ENCODE results near the gene KCNQ2. TPM values are rescaled to one million over a fixed set of nuclear protein-coding genes. Genes with fewer than 3 reads are reported as not detected.
"Not testable (repeated sequence)": the region's sequence is repeated elsewhere in the genome, so short reads cannot be mapped to it uniquely, and the experiment has no call there.

KCNQ2 gene
- total RNA-seq, 1 donor from 2014 or later = not detected

DNA sequence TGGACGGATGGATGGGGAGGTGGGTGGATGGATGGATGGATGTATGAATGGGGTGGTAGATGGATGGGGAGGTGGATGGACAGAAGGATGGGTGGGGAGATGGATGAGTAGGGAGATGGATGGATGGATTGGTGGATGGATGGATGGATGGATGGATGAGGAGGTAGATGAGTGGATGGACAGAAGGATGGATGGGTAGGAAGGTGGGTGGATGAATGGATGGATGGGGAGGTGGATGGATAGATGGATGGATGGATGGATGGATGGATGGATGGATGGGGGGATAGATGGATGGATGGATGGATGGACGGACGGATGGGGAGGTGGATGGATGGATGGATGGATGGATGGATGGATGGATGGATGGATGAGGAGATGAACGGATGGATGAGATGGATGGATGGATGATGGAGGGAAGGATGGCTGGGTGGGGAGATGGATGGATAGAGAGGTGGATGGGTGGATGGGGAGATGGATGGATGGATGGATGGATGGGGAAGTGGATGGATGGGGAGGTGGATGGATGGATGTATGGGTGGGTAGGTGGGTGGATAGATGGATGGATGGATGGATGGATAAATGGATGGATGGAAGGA, 19.3 kb upstream of the KCNQ2 start:
- ATAC-seq (no peak), DNase-seq (ENCODE audit: low spot score) (no peak)

DNA sequence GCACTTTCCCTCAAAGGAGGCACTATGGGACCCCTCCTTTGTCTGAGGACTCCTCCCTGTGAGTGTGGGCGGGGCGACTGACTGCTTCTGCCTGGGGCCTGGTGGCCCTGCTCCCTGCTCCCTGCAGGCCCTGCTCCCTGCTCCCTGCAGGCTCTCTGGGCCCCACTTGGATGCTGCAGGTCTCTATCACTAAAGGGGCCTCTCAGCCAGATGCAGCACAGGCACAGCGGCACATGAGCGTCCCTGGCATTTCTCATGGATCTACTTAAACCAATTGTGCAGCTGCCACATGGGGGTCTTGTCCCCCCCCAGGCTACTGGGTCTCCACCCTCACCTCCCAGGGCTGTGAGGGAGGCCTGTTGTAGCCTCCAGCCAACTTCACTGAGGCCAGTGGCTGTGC, 18.6 kb upstream of the KCNQ2 start:
- DNase-seq (ENCODE audit: low spot score) (no peak), ATAC-seq (no peak)

DNA sequence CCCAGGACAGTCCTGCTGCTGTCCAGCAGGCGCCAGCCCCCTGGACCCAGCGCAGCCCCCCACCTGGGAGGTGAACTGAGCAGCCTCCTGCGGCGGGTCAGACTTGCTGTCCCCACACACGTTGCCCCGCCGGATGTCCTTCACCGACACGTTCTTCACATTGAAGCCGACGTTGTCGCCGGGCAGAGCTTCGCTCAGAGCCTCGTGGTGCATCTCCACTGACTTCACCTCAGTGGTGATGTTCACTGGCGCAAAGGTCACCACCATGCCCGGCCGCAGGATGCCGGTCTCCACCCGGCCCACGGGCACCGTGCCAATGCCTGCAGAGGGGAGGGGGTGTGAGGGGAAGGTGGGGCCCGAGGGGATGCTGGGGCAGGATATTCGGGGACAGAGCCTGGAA, 18.0 kb upstream of the KCNQ2 start:
- no peak for DNase-seq (ENCODE audit: low spot score)
- no peak for ATAC-seq

DNA sequence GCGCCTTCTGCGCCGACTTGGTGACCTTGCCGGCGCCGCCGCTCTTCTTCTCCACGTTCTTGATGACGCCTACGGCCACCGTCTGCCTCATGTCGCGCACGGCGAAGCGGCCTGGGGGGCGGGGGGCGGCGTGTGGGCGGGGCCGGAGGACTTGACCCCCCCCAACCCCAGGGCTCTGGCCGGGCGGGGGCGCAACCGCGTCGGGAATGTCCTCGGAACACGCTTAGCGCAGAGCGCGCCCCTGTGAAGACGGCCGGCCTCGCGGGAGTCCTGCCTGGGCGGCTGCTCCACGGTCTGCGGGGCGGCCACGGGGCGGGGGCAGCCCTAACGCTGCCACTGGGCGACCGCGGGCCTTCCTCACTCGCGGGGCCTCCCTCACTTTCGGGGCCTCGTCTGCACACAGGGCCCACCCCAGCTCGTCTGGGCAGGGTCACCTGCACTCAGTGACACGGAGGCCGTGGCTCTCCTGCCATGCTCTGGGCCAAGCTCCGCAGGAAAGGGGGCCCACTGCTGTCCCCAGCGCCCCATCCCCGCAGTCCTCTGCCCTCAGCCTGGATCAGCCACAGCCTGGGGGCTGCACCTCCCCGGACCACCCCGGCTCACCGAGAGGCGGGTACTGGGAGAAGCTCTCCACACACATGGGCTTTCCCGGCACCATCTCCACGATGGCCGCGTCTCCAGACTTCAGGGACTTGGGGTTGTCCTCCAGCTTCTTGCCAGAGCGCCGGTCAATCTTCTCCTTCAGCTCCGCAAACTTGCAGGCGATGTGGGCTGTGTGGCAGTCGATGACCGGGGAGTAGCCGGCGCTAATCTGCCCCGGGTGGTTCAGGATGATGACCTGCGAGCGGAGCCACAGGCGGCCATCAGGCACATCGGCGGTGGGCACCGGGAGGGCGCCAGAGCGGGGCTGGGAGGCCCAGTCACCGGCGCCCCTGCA, 16.1 kb upstream of the KCNQ2 start:
- ATAC-seq (no peak), DNase-seq (ENCODE audit: low spot score) (no peak)

DNA sequence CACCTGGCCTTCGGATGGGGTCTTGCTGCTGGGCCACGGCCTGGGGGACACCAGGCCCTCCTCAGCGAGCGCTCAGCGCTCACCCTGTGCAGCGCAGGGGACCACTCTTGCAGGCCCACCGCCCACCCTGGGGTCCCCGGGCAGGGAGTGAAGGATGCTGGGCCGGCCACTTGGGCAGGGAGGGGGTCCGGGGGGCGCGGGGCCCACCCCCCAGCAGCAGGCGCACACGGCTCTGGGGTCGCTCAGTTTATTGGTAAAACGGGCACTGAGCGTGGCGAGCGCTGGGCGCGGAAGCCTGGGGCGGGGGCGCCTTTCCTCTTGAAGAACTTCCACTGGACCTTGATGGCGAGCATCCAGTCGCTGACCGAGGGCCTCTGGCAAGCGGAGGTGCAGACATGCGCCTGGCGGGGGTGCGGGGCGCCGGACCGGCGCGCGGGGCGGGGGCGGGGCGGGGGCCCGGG, 15.4 kb upstream of the KCNQ2 start:
- no peak for DNase-seq (ENCODE audit: low spot score)
- no peak for ATAC-seq

DNA sequence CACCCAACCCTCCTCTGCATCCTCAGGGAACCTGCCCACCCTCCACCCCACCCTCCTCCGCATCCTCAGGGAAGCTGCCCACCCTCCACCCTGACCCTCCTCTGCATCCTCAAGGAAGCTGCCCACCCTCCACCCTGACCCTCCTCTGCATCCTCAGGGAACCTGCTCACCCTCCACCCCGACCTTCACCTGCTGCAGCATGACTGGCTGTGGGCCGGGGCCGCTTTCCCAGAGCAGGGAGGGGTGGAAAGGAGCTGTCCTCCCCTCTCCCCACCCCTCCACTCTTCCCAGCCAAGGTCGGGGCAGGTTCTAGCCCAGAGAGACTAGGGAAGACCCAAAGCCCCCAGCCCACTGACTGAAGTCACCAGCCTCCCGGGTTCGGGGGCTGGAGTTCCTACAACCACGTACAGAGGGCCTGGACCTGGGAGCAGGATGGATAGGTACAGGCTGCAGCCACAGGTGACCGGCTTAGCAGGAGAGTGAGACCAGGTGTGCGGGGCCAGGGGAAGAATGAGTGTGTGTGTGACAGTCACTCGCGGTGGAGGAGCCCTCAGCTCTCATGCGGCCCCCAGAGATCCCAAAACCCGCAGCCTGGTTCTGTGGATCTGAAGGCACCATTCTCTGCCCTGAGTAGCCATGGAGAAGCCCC, 14.8 kb upstream of the KCNQ2 start:
- DNase-seq (ENCODE audit: low spot score) (no peak), ATAC-seq (no peak)

DNA sequence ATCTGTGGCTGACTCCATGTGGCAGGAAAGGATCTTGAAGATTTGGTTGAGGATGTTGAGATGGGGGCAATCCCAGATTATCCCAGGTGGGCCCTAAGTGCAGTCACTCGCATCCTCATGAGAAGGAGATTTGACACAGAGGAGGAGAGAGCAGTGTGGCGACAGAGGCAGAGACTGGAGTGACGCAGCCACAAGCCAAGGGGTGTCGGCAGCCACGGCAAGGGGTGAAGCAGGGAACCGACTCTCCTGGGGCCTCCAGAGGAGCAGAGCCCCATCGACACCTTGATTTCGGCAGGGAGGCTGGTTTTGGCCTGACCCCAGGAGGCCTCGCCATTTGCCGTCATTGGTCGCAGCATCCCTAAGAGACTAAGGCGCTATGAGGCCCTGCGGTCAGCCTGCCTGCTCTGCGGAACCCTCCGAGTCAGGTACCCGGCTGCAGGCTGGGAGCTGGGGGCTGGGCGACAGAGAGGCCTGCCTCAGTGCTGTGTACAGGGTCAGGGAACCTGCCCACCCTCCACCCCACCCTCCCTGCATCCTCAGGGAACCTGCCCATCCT, 13.9 kb upstream of the KCNQ2 start:
- no peak for DNase-seq (ENCODE audit: low spot score)
- ATAC-seq = no peak

DNA sequence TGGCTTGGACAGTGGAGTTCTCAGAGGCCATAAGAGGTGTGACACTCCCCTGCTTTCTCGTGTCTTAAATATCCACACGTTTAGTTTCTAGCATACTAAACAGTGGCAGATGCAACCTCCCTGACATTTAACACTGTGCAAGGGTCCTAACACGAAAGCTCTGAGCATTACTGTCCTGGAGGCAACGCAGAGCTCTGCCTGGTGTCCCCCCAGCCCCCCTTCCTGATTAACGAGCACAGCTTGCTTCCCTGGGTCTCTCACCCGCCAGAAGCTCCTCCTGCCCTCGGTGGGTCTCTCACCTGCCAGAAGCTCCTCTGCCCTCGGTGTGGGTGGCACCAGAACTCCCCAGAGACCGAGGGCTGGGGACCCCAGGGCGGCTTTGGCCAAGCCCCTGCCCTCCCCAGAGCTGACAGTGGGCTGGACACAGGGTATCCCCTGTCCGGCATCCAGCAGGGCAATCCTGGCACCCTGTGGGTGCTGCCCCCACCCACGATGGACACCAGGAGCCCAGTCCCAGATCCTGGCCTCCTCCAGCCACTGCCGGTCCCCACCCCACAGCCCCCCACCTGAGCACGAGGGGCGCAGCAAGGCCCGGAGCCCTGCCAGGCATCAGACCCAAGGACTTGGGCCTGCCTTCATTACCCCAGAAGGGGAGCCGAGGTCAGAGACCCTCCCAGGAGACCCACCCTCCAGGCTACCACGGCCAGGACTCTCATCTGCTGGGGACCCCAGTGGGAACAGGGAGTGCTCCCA, 12.4 kb upstream of the KCNQ2 start:
- ATAC-seq = no peak
- DNase-seq (ENCODE audit: low spot score) = no peak

DNA sequence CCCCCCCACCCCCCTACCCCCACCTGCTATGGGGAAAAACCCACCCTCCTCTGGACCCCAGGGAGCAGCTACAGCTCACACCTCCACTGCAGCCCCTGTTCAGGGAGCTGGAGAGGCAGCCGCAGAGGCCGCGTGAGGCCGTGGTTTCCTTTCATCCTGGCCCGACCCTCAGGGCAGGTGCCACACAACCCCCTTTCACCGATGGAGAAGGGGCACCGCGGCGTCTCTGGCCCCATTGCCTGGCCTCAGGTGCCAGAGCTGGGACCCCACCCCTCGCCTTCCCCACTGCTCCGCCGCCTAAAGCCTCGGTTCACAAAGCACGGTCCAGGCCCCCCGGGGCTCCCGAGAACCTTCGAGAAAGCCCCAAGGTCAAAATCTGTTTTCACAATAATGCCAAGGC, 11.8 kb upstream of the KCNQ2 start:
- ATAC-seq = no peak
- DNase-seq (ENCODE audit: low spot score) = no peak

DNA sequence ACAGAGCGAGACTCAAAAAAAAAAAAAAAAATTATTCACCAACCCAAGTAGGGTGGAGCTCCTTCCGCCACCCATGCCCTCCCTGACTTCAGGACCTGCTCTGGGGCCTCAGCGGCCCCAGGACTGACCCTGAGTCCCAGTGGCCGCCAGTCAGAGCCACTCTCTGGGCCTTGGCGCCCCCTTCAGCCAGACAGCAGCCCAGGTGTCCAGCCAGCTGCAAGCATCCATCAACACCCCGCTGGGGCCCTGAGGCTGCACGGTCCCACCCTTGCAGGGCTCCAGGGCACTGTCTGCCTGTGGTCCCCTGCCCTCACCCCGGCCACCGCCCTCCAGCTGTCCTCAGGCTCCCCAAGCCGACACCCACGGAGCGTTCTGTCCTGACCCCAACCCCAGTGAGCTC, 11.4 kb upstream of the KCNQ2 start:
- ATAC-seq = peak; percentile 10
- DNase-seq (ENCODE audit: low spot score) = no peak

DNA sequence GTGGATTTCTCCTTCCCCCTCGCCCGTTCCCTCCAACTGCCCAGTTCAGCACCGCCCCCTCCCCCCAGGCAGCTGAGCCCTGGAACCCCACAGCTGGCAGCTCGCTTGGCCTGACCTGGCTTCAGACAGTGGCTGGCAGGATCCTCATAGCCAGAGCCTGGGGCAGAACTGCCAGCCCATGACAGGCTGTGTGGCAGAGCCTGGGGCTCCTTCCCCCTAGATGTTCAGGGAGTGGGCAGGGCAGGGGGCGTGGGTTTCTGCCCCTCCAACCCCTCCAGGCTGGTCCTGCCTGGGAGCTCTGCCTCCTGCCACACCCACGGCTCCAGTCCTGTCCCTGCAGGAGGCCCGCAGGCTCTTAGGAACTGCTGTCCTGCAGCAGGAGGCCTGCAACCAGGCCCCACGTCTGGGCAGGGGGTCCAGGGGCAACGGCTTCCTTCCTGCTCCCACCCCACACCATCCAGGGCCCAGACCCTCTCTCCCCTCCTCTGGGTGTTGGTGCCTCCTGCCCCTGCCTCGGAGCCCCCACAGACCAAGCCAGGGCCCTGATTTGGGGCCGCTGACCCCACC, 9.6 kb upstream of the KCNQ2 start:
- no peak for ATAC-seq
- no peak for DNase-seq (ENCODE audit: low spot score)

DNA sequence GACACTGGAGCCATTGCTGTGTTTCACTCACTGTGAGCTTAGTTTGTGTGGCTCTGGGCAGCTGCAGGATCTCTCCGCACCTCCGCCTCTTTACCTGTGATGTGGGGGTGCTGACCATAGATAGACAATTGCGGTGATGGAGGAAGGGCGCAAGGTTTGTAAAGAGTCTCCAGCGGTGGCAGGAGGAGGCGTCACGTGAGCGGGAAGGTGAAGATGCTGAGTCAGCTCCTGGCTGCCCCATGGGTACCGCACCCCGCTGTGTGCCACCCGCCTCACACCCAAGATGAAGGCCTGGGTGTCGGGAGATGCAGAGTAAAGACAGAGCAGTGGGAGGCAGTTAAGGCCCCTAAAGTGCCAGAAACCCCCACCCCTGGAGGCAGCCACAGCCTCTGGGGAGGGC, 9.0 kb upstream of the KCNQ2 start:
- ATAC-seq = no peak
- no peak for DNase-seq (ENCODE audit: low spot score)

DNA sequence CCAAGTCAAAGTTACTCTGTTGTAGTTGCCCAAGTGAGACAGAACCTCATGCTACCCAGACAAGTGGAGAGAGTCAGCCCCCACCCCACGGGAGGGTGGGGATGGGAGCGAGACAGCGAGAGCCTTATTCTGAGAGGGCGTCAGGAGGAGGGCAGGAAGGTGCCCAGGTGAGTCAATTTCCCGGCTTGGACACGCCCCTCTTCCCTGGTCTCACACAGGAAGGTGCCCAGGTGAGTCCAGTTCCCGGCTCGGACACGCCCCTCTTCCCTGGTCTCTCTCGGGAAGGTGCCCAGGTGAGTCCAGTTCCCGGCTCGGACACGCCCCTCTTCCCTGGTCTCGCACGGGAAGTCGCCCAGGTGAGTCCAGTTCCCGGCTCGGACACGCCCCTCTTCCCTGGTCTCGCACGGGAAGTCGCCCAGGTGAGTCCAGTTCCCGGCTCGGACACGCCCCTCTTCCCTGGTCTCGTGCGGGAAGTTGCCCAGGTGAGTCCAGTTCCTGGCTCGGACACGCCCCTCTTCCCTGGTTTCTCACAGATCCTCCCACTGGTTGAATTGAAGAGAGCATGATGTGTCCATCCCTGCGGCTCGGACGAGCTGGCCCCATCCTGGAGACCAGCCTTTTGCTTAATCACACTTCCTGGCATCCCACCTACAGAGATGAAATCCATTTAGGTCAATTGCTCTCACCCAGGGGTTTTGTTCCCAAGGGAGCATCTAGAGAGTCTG, 7.4 kb upstream of the KCNQ2 start:
- DNase-seq (ENCODE audit: low spot score); ATAC-seq: not testable (repeated sequence)

DNA sequence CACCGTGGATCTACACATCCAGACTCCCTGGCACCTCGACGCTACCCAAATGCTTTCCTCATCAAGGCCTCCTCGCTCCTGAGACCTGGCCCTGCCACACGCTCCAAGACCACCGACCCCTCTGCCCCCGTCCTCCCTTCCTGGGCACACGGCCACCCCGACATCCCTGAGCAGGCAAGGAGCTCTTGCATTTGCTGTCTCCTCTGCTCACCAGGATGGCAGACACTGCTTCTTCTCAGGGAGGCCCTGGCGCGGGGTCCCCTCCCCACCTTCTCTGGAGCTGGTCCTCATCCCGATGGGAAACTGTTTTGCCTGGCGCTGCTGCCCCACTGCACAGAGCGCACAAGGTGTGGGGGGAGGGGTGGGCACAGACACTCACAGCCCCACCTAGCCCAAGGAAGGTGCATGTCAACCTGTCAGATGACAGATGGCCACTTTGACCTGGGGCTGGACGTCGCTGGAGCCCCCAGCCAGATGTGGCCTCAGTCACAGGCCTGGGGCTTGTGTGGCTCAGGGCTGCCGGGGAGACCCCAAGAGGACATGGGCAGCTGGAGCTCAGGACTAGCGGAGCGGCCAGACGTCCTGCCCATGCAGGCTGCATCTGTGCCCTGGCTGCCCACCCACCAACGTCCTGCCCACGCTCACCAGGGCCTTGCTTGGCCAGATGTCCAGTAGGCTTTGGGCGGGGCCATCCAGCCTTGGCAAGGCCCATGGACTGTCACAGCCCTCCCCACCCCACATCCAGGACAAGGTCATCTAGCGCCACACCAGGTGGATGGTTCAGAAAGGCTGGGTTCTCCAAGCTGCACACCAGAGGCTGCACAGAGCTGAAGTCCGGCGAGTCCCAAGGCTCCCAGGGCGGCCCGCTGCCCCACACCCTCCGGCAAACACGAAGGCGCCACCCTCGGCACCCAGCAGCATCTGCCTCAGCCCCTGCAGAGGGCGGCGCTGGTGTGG, 6.2 kb upstream of the KCNQ2 start:
- ATAC-seq (no peak), DNase-seq (ENCODE audit: low spot score) (no peak)

DNA sequence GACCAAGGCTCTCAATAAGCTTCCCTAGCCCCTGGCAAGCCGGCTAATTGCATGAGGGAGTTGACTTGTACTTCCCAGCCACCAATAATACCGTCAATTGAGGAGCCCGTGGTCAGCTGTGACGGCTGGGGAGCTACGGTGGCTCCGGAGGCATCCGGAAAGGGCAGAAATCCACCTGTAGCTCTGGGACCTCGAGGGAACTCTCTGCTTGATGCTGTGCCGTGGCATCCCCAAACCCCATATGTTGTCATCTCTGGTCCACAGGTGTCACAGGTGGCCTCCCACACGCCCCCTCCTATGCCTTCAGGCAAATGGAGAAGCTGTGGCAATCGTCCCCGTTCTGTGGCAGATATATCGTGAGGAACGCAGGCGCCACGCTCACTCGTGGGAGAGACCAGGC, 5.5 kb upstream of the KCNQ2 start:
- no peak for ATAC-seq
- no peak for DNase-seq (ENCODE audit: low spot score)

DNA sequence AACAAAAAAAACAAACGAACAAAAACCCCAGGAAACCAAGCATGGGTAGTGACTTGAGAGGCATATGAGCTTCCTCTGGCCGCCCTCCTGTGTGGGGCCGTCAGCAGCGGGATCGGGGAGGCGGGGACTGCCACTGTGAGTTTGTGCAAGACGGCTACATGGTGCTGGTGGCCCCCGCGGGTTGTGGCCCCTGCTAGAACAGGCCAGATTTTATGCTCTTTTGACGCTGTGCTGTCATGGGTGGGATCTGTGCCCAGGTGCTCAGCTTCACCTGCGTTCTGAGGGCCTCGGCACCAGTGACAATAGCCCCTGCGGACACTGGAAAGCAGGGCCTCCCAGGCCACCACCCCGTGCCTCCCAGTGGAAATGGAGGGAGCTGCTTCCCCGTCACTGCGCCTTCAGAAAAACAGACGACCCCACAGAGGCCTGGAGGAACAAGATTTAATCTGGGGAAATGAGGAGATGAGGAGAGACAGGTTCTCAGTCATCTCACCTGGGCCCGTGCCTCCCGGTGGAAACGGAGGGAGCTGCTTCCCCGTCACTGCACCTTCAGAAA, 4.7 kb upstream of the KCNQ2 start:
- no peak for ATAC-seq

DNA sequence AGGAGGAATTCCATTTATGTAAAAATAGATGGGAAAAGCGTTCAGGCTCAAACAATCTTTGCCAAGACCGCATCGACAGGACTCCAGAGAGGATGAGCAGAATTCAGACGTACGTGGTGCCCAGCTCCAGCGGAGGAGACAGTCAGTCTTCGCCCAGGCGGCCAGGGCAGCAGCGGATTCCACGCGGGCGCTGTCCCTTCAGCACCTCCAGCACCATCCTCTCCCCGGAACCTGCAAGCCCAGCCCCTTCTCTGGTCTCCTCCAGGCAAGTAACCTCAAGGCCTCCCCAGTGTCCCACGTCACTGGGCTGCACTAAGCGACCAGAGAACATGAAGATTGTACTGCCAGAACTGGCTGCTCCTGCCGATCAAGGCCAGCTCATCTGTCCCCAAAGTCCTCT, 2.8 kb upstream of the KCNQ2 start:
- DNase-seq (ENCODE audit: low spot score) (no peak), ATAC-seq (peak; percentile 37)

More for the DNA sequence above, 4.7 kb upstream of the KCNQ2 start:
- DNase-seq (ENCODE audit: low spot score) = no peak

Data from left lobe of liver (tissue), 2 donors.